K562 (cell line): ENCODE measurements around the gene CEBPB. TPM values are rescaled to one million over a fixed set of nuclear protein-coding genes. Genes with fewer than 3 reads are reported as not detected.

Experiments used
- ARID3B ChIP-seq: fragments of 250-450 bp; sonication (Bioruptor Pico); IDR thresholded peaks from 2 replicates; pipeline ENCODE4 v1.4.0; 2020; ENCODE audit warnings: borderline replicate concordance
- ATF1 ChIP-seq, 2 experiments: fragments of 450-650 bp in 1 of 2; IDR thresholded peaks; 2 replicates each; pipeline ENCODE4 v1.6.1; 2016; ENCODE audit warnings: missing compliant biosample characterization in 1 of 2, missing genetic modification characterization in 1 of 2
- KLF13 ChIP-seq: fragments of 450-650 bp; IDR thresholded peaks from 2 replicates; pipeline ENCODE4 v1.6.1; 2016; ENCODE audit warnings: missing genetic modification characterization, low read depth, mild to moderate bottlenecking, missing compliant biosample characterization, moderate library complexity, borderline replicate concordance
- PCBP2 ChIP-seq: fragments of 200-400 bp; formaldehyde crosslinking; IDR thresholded peaks from 2 replicates; pipeline ENCODE4 v1.6.1; 2018; ENCODE audit warnings: low read length, low read depth, mild to moderate bottlenecking, moderate library complexity; ENCODE audit not compliant: poor library complexity, severe bottlenecking
- RBM22 ChIP-seq: fragments of 200-400 bp; formaldehyde crosslinking; IDR thresholded peaks from 2 replicates; pipeline ENCODE4 v1.6.1; 2018; ENCODE audit warnings: low read length, low read depth; ENCODE audit not compliant: poor library complexity, severe bottlenecking
- RREB1 ChIP-seq: fragments of 250-450 bp; sonication (Bioruptor Pico); IDR thresholded peaks from 2 replicates; pipeline ENCODE4 v1.4.0; 2020
- TEAD1 ChIP-seq, 2 experiments: fragments of 450-650 bp in 1 of 2; sonication (generic) in 1 of 2; formaldehyde crosslinking; IDR thresholded peaks; 2 replicates each; pipeline versions ENCODE4 v1.4.0 to v1.8.0; 2020 to 2022; ENCODE audit warnings: mild to moderate bottlenecking in 2 of 2, missing genetic modification reagents in 1 of 2
- THAP7 ChIP-seq: fragments of 250-450 bp; sonication (Bioruptor Pico); IDR thresholded peaks from 2 replicates; pipeline ENCODE4 v1.5.0; 2021
- YY1 ChIP-seq, 3 experiments: IDR thresholded peaks; 2 replicates each; pipeline ENCODE4 v1.6.1; 2011; ENCODE audit warnings: low read length in 2 of 3, mild to moderate bottlenecking in 2 of 3, moderate library complexity in 2 of 3, borderline replicate concordance in 1 of 3, control low read depth in 1 of 3, low read depth in 1 of 3; ENCODE audit not compliant: insufficient read depth in 3 of 3, insufficient replicate concordance in 2 of 3, control insufficient read depth in 1 of 3, insufficient read length in 1 of 3; ENCODE audit errors: extremely low read depth in 1 of 3
- ZFP91 ChIP-seq: sonication (generic); formaldehyde crosslinking; IDR thresholded peaks from 2 replicates; pipeline ENCODE4 v1.8.0; 2022; ENCODE audit warnings: mild to moderate bottlenecking, missing genetic modification reagents
- ZNF184 ChIP-seq: sonication (generic); formaldehyde crosslinking; IDR thresholded peaks from 2 replicates; pipeline ENCODE4 v1.5.0; 2020; ENCODE audit warnings: missing genetic modification reagents
- ZNF740 ChIP-seq, 3 experiments: fragments of 200-800 bp in 1 of 3; sonication (Bioruptor generic) in 1 of 3; sonication (generic) in 1 of 3; formaldehyde crosslinking in 1 of 3; IDR thresholded peaks; 2 replicates each; pipeline versions ENCODE4 v1.6.1 to v1.8.0; 2016 to 2022; ENCODE audit warnings: mild to moderate bottlenecking in 2 of 3, missing compliant biosample characterization in 2 of 3, missing genetic modification characterization in 2 of 3, missing genetic modification reagents in 1 of 3
- polyA plus RNA-seq, 8 experiments: library from polyadenylated mRNA; depleted of rRNA in 4 of 8; stranded (reverse) in 5 of 8; unstranded in 3 of 8; fragments of >200 nt; fragmentation: Nextera tagmentation in 2 of 8; fragmentation: Illumina TruSeq in 1 of 8; extraction: Ambion mirVana in 2 of 8; extraction: Trizol in 1 of 8; gene quantifications; 2 replicates each; pipeline versions ENCODE4 v1.2.1 to v1.2.3, GENCODE V29; 2011 to 2014; ENCODE audit warnings: inconsistent platforms in 1 of 8, missing spikeins in 1 of 8
- total RNA-seq, 7 experiments: library from RNA; depleted of rRNA in 6 of 7; stranded (reverse); fragments of >200 nt in 6 of 7; fragmentation: Illumina TruSeq in 2 of 7; extraction: Trizol in 2 of 7; gene quantifications; 2 replicates each; pipeline versions ENCODE4 v1.2.1 to v1.2.3, GENCODE V29; 2011 to 2021; ENCODE audit warnings: low replicate concordance in 1 of 7

CEBPB gene
- total and polyA plus RNA-seq, 9 of the 15 experiments (the other 6 are each of a cell fraction or from before 2014, with no cell fraction given) = 1.2 to 72.6 (median 7.8) TPM

- TF ChIP-seq ZNF740 (CRISPR knock-in tag; IDR thresholded peaks at IDR 0.05) (no peak), ZNF740 (tag; IDR thresholded peaks at IDR 0.05) (no peak), TEAD1 (CRISPR knock-in tag; IDR thresholded peaks at IDR 0.05) (peak in 1 of 2 experiments; percentile 79; a peak in 1 of 4 replicates), ZFP91 (CRISPR knock-in tag) (peak; percentile 57; the same call in 1 of the 2 replicates), THAP7 (CRISPR knock-in tag) (peak; percentile 82; the same call in 1 of the 2 replicates), PCBP2 (no peak), ATF1 (CRISPR knock-in tag; IDR thresholded peaks at IDR 0.05) (no peak), ATF1 (tag; IDR thresholded peaks at IDR 0.05) (0 out of 2 replicates have a peak, but pooled peaks have one; percentile 0), KLF13 (tag) (no peak), YY1 (IDR thresholded peaks at IDR 0.05; ENCODE audit: borderline replicate concordance in 1 of 3, control insufficient read depth in 1 of 3, extremely low read depth in 1 of 3, insufficient read depth in 3 of 3, insufficient read length in 1 of 3, insufficient replicate concordance in 2 of 3, low read depth in 1 of 3, low read length in 2 of 3) (peak in 1 of 3 experiments; percentile 74), ARID3B (CRISPR knock-in tag) (no peak), RREB1 (CRISPR knock-in tag) (0 out of 2 replicates have a peak, but pooled peaks have one; percentile 54), ZNF184 (no peak), RBM22 (peak; percentile 94)
Measured at GRCh38 chr20:50191544-50192363, 1.1 kb downstream of the CEBPB start (continued).
